WTC11 (cell line): ENCODE measurements around the gene C1QTNF1. TPM values are rescaled to one million over a fixed set of nuclear protein-coding genes. Genes with fewer than 3 reads are reported as not detected.

Experiments used
- ATAC-seq: fragments of 200-7000 bp; cut with Tn5 transposase; 2 replicates; pipeline ENCODE4 v1.10.0; 2021; ENCODE audit warnings: mild to moderate bottlenecking, moderate library complexity
- CTCF ChIA-PET: fragments of 300-600 bp; sonication (Branson Sonifier 250); formaldehyde crosslinking; loops from one replicate; lab custom pipeline; 2021; ENCODE audit warnings: antibody characterized with exemption; lab: Charles Lee
- POLR2A ChIA-PET: fragments of 350-600 bp; sonication (Branson Sonifier 250); formaldehyde crosslinking; loops from one replicate; lab custom pipeline; 2021; ENCODE audit warnings: antibody characterized with exemption; lab: Charles Lee
- DNase-seq: peaks from one replicate; pipeline ENCODE4 v3.0.0; 2021; ENCODE audit warnings: low spot score
- H3K27ac Mint-ChIP-seq: 2 replicates; pipeline ENCODE4 v1.8.0; 2021; ENCODE audit warnings: mixed read lengths
- H3K27me3 Mint-ChIP-seq: 2 replicates; pipeline ENCODE4 v1.8.0; 2021; ENCODE audit warnings: low read depth, mild to moderate bottlenecking, moderate library complexity, mixed read lengths
- H3K36me3 Mint-ChIP-seq: 2 replicates; pipeline ENCODE4 v1.8.0; 2021; ENCODE audit warnings: mixed read lengths
- H3K4me1 Mint-ChIP-seq: 2 replicates; pipeline ENCODE4 v1.8.0; 2022; ENCODE audit warnings: mixed read lengths
- H3K4me3 Mint-ChIP-seq: 2 replicates; pipeline ENCODE4 v1.8.0; 2021; ENCODE audit warnings: mild to moderate bottlenecking, moderate library complexity, mixed read lengths
- H3K9me3 Mint-ChIP-seq: 2 replicates; pipeline ENCODE4 v1.8.0; 2021; ENCODE audit warnings: mixed read lengths
- FOXP1 ChIP-seq: sonication (generic); formaldehyde crosslinking; IDR thresholded peaks from 2 replicates; pipeline ENCODE4 v1.8.0; 2022; ENCODE audit warnings: missing genetic modification reagents, mild to moderate bottlenecking, moderate library complexity, borderline replicate concordance
- JAZF1 ChIP-seq: fragments of 250-450 bp; sonication (Bioruptor Pico); IDR thresholded peaks from 2 replicates; pipeline ENCODE4 v1.9.0; 2021; ENCODE audit warnings: moderate library complexity, mild to moderate bottlenecking, inconsistent platforms
- JUN ChIP-seq: sonication (generic); formaldehyde crosslinking; IDR thresholded peaks from 2 replicates; pipeline ENCODE4 v1.8.0; 2023; ENCODE audit warnings: mild to moderate bottlenecking, missing genetic modification reagents
- KAT7 ChIP-seq: sonication (generic); formaldehyde crosslinking; IDR thresholded peaks from 2 replicates; pipeline ENCODE4 v1.8.1; 2023; ENCODE audit warnings: missing genetic modification reagents, mild to moderate bottlenecking, borderline replicate concordance
- MYBL2 ChIP-seq: sonication (generic); formaldehyde crosslinking; IDR thresholded peaks from 2 replicates; pipeline ENCODE4 v1.8.1; 2023; ENCODE audit warnings: mild to moderate bottlenecking, moderate library complexity, missing genetic modification reagents
- NFE2L1 ChIP-seq: sonication (generic); formaldehyde crosslinking; IDR thresholded peaks from 2 replicates; pipeline ENCODE4 v1.8.1; 2023; ENCODE audit warnings: missing genetic modification reagents
- NFYB ChIP-seq: sonication (generic); formaldehyde crosslinking; conservative IDR thresholded peaks from 2 replicates; pipeline ENCODE4 v1.8.0; 2022; ENCODE audit warnings: low read depth, missing genetic modification reagents
- NR2C2 ChIP-seq: sonication (generic); formaldehyde crosslinking; IDR thresholded peaks from 2 replicates; pipeline ENCODE4 v1.8.0; 2022; ENCODE audit warnings: mild to moderate bottlenecking, missing genetic modification reagents
- SMAD3 ChIP-seq: sonication (generic); formaldehyde crosslinking; IDR thresholded peaks from 2 replicates; pipeline ENCODE4 v1.8.0; 2022; ENCODE audit warnings: missing genetic modification reagents, mild to moderate bottlenecking, borderline replicate concordance
- TCF7 ChIP-seq: sonication (generic); formaldehyde crosslinking; IDR thresholded peaks from 2 replicates; pipeline ENCODE4 v1.8.0; 2022; ENCODE audit warnings: mild to moderate bottlenecking, low read depth, missing genetic modification reagents, moderate library complexity
- TP53 ChIP-seq: sonication (generic); formaldehyde crosslinking; IDR thresholded peaks from 2 replicates; pipeline ENCODE4 v1.8.1; 2023; ENCODE audit warnings: mild to moderate bottlenecking, missing genetic modification reagents
- ZNF232 ChIP-seq: sonication (generic); formaldehyde crosslinking; IDR thresholded peaks from 2 replicates; pipeline ENCODE4 v1.8.0; 2022; ENCODE audit warnings: mild to moderate bottlenecking, missing genetic modification reagents
- total RNA-seq: library from RNA; stranded (reverse); gene quantifications from 3 replicates; pipeline ENCODE4 v1.2.3, GENCODE V29; 2021
- TF ChIP-seq, protein P1 (sequence below): sonication (generic); formaldehyde crosslinking; IDR thresholded peaks from 2 replicates; pipeline ENCODE4 v1.8.0; 2023; ENCODE audit warnings: missing genetic modification reagents, mild to moderate bottlenecking, borderline replicate concordance
- TF ChIP-seq, protein P2 (sequence below): fragments of 250-450 bp; sonication (Bioruptor Pico); IDR thresholded peaks from 2 replicates; pipeline ENCODE4 v1.9.0; 2021; ENCODE audit warnings: mild to moderate bottlenecking
- TF ChIP-seq, protein P3 (sequence below): sonication (generic); formaldehyde crosslinking; IDR thresholded peaks from 2 replicates; pipeline ENCODE4 v1.8.0; 2022; ENCODE audit warnings: mild to moderate bottlenecking, missing genetic modification reagents
- TF ChIP-seq, protein P4 (sequence below): fragments of 250-450 bp; sonication (Bioruptor Pico); conservative IDR thresholded peaks from 2 replicates; pipeline ENCODE4 v1.9.0; 2021; ENCODE audit warnings: mild to moderate bottlenecking

The C1QTNF1 gene
- total RNA-seq, 1 experiment from 2014 or later: 1.7 TPM

DNA sequence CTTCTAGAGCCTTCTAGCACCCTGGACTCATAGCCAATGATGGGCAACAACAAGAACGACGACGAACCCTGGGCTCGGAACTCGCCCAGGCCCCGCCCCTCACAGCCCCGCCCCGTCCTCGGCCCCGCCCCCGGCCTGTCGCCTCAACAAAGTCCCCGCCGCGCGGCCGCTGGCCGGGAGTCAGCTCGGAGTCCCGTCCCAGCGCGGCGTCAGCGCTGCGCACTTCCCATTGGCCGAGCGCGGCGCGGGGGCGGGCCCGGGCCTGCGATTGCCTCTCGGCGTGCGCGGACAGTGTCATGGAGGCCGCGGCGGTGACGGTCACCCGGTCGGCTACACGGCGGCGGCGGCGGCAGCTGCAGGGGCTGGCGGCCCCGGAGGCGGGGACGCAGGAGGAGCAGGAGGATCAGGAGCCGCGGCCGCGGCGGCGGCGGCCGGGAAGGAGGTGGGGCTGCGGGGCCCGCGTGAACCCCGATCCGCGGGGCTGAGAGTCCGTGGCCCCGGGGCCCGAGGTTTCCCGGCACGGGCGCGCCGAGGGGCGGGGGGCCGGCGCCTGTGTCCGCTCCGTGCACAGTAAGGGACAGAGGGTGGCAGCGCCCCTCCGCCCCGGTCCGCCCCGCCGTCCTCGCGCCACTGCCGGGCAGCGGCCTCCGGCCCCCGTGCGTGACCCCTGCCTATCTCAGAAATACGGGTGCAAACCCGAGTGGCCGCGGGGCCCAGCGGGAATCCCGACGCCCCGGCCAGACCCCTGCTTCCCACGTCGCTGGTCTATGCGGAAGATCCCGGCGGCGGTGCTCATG lies 50.9 kb downstream of the C1QTNF1 start, which contains the start of gene ENGASE (continued):
- TF ChIP-seq, protein P1, sequence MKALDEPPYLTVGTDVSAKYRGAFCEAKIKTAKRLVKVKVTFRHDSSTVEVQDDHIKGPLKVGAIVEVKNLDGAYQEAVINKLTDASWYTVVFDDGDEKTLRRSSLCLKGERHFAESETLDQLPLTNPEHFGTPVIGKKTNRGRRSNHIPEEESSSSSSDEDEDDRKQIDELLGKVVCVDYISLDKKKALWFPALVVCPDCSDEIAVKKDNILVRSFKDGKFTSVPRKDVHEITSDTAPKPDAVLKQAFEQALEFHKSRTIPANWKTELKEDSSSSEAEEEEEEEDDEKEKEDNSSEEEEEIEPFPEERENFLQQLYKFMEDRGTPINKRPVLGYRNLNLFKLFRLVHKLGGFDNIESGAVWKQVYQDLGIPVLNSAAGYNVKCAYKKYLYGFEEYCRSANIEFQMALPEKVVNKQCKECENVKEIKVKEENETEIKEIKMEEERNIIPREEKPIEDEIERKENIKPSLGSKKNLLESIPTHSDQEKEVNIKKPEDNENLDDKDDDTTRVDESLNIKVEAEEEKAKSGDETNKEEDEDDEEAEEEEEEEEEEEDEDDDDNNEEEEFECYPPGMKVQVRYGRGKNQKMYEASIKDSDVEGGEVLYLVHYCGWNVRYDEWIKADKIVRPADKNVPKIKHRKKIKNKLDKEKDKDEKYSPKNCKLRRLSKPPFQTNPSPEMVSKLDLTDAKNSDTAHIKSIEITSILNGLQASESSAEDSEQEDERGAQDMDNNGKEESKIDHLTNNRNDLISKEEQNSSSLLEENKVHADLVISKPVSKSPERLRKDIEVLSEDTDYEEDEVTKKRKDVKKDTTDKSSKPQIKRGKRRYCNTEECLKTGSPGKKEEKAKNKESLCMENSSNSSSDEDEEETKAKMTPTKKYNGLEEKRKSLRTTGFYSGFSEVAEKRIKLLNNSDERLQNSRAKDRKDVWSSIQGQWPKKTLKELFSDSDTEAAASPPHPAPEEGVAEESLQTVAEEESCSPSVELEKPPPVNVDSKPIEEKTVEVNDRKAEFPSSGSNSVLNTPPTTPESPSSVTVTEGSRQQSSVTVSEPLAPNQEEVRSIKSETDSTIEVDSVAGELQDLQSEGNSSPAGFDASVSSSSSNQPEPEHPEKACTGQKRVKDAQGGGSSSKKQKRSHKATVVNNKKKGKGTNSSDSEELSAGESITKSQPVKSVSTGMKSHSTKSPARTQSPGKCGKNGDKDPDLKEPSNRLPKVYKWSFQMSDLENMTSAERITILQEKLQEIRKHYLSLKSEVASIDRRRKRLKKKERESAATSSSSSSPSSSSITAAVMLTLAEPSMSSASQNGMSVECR: no peak
- no peak for TF ChIP-seq JAZF1 (CRISPR knock-in tag)
- TF ChIP-seq JUN (CRISPR knock-in tag): no peak
- no peak for TF ChIP-seq NR2C2 (CRISPR knock-in tag)

DNA sequence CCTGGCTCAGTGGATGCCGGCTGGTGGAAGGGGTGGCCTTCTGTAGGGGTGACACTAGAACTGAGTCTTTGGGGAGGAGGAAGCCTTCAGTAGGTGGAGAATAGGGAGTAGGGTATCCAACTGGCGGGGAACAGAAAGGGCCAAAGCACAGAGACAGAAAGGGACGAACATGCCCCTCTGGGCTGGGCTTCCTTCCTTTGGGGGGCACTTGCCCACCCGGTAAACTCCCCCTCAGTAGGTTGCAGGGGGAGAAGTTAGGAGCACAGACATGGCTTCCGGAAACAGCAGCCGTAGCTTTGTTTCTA lies 51.4 kb downstream of the C1QTNF1 start:
- Mint-ChIP-seq H3K27ac (peak overlapping the region; percentile 14; the same call in 1 of the 2 replicates), H3K9me3 (no peaks in the 10 kb centered on the region), H3K27me3 (peaks cover 17% of the 10 kb centered on the region), H3K4me1 (peaks cover 7% of the 10 kb centered on the region), H3K36me3 (peaks cover 9% of the 10 kb centered on the region), H3K4me3 (peak overlapping the region; percentile 76)
- ATAC-seq: no peak
- POLR2A ChIA-PET: no interaction called here
- DNase-seq: no peak
- no peak for TF ChIP-seq TP53
- TF ChIP-seq KAT7 (CRISPR knock-in tag): no peak
- TF ChIP-seq ZNF232 (CRISPR knock-in tag): no peak
- TF ChIP-seq, protein P2, sequence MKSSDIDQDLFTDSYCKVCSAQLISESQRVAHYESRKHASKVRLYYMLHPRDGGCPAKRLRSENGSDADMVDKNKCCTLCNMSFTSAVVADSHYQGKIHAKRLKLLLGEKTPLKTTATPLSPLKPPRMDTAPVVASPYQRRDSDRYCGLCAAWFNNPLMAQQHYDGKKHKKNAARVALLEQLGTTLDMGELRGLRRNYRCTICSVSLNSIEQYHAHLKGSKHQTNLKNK (CRISPR knock-in tag): no peak
- TF ChIP-seq, protein P3, sequence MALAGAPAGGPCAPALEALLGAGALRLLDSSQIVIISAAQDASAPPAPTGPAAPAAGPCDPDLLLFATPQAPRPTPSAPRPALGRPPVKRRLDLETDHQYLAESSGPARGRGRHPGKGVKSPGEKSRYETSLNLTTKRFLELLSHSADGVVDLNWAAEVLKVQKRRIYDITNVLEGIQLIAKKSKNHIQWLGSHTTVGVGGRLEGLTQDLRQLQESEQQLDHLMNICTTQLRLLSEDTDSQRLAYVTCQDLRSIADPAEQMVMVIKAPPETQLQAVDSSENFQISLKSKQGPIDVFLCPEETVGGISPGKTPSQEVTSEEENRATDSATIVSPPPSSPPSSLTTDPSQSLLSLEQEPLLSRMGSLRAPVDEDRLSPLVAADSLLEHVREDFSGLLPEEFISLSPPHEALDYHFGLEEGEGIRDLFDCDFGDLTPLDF (CRISPR knock-in tag): no peak
- no peak for TF ChIP-seq JAZF1 (CRISPR knock-in tag)
- no peak for TF ChIP-seq SMAD3
- TF ChIP-seq TCF7: no peak
- TF ChIP-seq, protein P4, sequence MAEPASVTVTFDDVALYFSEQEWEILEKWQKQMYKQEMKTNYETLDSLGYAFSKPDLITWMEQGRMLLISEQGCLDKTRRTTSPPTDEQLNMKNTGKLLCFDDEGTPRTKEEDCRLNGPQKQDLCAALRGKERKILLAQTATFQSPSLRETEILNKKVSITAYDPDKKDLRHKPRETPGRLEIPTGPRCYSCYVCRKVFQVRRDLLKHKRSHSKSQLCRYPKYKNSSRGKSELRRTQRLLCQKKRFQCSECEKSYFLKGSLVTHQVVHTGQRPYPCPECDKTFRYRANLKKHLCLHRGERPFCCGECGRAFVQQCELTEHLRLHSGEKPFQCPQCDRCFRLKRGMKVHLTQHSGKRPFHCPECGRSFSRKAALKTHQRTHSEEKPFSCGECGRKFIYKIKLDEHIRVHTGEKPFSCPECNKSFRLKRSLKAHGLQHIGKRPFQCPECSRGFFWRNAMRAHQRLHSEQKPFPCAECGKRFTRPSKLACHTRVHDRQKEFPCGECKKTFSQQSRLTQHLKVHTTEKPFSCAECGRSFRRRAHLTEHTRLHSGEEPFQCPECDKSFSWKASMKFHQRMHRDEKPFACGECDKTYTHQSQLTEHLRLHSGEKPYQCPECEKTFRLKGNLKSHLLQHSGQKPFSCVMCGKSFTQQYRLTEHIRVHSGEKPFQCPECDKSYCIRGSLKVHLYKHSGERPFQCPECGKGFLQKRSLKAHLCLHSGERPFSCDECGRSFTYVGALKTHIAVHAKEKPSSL (CRISPR knock-in tag): no peak
- TF ChIP-seq NFE2L1 (CRISPR knock-in tag): no peak
- CTCF ChIA-PET: interaction anchor here (1.0 to 4.0 kb wide), 6 partner anchors 8 to 326 kb away, joined by 3 to 24 read pairs (median 6); no protein-coding TSS in a partner anchor

DNA sequence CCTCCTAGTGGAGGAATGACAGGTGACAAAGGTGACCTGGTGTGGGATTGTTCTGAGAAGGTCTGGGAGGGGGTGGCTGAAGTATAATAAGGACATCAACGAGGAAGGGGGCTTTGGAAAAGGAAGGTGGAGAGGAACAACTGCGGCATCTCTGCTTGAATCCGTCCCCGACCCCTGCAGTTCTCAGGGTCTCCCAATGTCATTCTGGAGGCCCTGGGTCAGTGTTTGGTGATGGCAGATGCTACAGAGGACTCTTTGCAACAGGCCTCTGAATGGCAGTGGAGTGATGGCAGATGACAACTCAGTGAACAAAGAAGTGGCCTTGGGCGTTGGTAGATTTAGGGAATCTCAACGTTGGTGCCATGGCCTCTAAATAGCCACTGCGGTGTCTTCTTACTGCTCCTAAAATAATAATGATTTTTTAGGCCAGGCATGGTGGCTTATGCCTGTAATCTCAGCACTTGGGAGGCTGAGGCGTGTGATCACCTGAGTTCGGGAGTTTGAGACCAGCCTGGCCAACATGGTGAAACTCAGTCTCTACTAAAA lies 52.0 kb downstream of the C1QTNF1 start:
- Mint-ChIP-seq H3K4me1 (peaks cover 7% of the 10 kb centered on the region), H3K27me3 (peaks cover 17% of the 10 kb centered on the region), H3K36me3 (peaks cover 14% of the 10 kb centered on the region), H3K4me3 (peak overlapping the region; percentile 76), H3K9me3 (no peaks in the 10 kb centered on the region), H3K27ac (peak overlapping the region; percentile 14; the same call in 1 of the 2 replicates)
- no peak for DNase-seq
- ChIA-PET POLR2A (no interaction called here), CTCF (interaction anchor here (1.9 to 4.0 kb wide), 2 partner anchors 12 to 316 kb away, joined by 11 to 24 read pairs; no protein-coding TSS in a partner anchor)
- TF ChIP-seq FOXP1 (CRISPR knock-in tag) (no peak), MYBL2 (CRISPR knock-in tag) (no peak), NFYB (CRISPR knock-in tag) (no peak), NR2C2 (CRISPR knock-in tag) (no peak)
- TF ChIP-seq, all 79 proteins: peak for 0
- no peak for ATAC-seq
